HEK293 (cell line): Measurements from ENCODE around the gene IL1RN.

Source experiments
- CTCF ChIP-seq: fragments of 450-650 bp; formaldehyde crosslinking; IDR thresholded peaks from 2 replicates; pipeline ENCODE4 v1.5.1; 2016; ENCODE audit warnings: missing biosample characterization, missing genetic modification characterization
- ZBTB21 ChIP-seq: fragments of 450-650 bp; formaldehyde crosslinking; IDR thresholded peaks from 2 replicates; pipeline ENCODE4 v1.5.1; 2017; ENCODE audit warnings: missing biosample characterization, missing genetic modification characterization
- ZNF324 ChIP-seq: fragments of 450-650 bp; formaldehyde crosslinking; IDR thresholded peaks from 2 replicates; pipeline ENCODE4 v1.5.1; 2016; ENCODE audit warnings: missing biosample characterization, missing genetic modification characterization
- ZNF654 ChIP-seq: fragments of 450-650 bp; formaldehyde crosslinking; IDR thresholded peaks from 2 replicates; pipeline ENCODE4 v1.5.1; 2016; ENCODE audit warnings: low read depth, missing biosample characterization, missing genetic modification characterization
- ZNF791 ChIP-seq: fragments of 450-650 bp; formaldehyde crosslinking; IDR thresholded peaks from 2 replicates; pipeline ENCODE4 v1.5.1; 2016; ENCODE audit warnings: missing biosample characterization, missing genetic modification characterization
- TF ChIP-seq, protein P1 (sequence below): fragments of 450-650 bp; formaldehyde crosslinking; IDR thresholded peaks from 2 replicates; pipeline ENCODE4 v1.5.1; 2016; ENCODE audit warnings: missing biosample characterization, missing genetic modification characterization, low read depth
- TF ChIP-seq, protein P2 (sequence below): fragments of 450-650 bp; formaldehyde crosslinking; IDR thresholded peaks from 2 replicates; pipeline ENCODE4 v1.5.1; 2017; ENCODE audit warnings: missing biosample characterization, missing genetic modification characterization

DNA sequence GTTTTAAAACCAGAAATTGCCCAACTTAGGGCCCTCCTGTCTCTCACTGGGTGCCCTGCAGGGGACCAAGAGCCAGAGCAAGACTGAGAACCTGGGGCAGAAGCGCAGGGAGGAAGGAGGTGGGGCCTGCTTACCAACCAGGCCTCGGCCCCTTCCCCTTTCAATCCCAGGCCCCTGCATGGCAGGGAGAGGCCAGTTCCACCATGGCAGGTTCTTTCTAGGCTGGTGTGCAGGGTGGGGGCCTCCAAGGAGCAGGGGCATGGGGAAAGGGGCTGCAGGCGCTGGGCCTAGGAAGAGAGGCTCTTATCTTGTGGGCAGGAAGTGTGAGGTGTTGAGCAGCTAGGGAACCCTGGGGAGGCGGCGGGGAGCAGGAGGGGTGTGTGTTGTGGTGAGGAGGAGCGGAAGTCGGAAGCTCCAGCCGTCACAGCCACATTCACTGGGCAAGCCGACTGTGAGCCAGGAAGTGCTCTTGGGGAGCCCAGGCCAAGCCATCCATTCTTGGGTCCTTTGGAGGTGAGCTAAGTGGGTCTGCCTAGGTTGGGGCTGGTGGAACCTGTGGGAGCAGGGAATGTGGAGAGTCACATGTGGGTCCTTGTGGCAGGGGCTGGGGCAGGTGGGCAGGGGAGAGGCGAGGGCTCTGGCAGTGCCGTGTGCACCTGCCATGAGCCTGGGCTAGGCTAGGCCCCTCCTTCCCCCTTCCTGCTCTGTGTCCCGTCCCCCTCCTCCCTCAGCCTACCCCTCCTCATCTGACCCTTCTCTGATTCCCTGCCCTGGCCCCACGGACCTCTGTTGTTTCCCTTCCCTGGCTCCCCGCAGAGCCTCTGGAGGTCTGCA lies 46.4 kb downstream of the IL1RN start, which contains the start of gene PSD4:
- TF ChIP-seq, protein P1, sequence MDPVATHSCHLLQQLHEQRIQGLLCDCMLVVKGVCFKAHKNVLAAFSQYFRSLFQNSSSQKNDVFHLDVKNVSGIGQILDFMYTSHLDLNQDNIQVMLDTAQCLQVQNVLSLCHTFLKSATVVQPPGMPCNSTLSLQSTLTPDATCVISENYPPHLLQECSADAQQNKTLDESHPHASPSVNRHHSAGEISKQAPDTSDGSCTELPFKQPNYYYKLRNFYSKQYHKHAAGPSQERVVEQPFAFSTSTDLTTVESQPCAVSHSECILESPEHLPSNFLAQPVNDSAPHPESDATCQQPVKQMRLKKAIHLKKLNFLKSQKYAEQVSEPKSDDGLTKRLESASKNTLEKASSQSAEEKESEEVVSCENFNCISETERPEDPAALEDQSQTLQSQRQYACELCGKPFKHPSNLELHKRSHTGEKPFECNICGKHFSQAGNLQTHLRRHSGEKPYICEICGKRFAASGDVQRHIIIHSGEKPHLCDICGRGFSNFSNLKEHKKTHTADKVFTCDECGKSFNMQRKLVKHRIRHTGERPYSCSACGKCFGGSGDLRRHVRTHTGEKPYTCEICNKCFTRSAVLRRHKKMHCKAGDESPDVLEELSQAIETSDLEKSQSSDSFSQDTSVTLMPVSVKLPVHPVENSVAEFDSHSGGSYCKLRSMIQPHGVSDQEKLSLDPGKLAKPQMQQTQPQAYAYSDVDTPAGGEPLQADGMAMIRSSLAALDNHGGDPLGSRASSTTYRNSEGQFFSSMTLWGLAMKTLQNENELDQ (tag by site-specific recombination) = no peak
- no peak for TF ChIP-seq CTCF (tag by site-specific recombination)
- TF ChIP-seq ZBTB21 (tag by site-specific recombination) = no peak
- no peak for TF ChIP-seq ZNF324
- TF ChIP-seq ZNF791 = no peak
- no peak for TF ChIP-seq ZNF654 (tag by site-specific recombination)
- TF ChIP-seq, protein P2, sequence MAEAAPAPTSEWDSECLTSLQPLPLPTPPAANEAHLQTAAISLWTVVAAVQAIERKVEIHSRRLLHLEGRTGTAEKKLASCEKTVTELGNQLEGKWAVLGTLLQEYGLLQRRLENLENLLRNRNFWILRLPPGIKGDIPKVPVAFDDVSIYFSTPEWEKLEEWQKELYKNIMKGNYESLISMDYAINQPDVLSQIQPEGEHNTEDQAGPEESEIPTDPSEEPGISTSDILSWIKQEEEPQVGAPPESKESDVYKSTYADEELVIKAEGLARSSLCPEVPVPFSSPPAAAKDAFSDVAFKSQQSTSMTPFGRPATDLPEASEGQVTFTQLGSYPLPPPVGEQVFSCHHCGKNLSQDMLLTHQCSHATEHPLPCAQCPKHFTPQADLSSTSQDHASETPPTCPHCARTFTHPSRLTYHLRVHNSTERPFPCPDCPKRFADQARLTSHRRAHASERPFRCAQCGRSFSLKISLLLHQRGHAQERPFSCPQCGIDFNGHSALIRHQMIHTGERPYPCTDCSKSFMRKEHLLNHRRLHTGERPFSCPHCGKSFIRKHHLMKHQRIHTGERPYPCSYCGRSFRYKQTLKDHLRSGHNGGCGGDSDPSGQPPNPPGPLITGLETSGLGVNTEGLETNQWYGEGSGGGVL (tag by site-specific recombination) = no peak
